ENCODE results near the gene CASZ1. TPM values are rescaled to one million over a fixed set of nuclear protein-coding genes. Genes with fewer than 3 reads are reported as not detected.

CASZ1 gene
- total RNA-seq, 2 donors from 2014 or later, result 44.3 to 50.3 TPM

- H3K9me3 ChIP-seq, result no peaks in the 10 kb centered on the region
- no peak overlapping the region for H3K27ac ChIP-seq
- TF ChIP-seq CTCF (IDR thresholded peaks at IDR 0.05), result no peak
- no peak for DNase-seq (ENCODE audit: low spot score)
- no peaks in the 10 kb centered on the region for H3K36me3 ChIP-seq
- no peaks in the 10 kb centered on the region for H3K27me3 ChIP-seq
- H3K4me1 ChIP-seq, result peaks cover 0 to 24% of the 10 kb centered on the region in 2 donors
- H3K4me3 ChIP-seq, result no peak overlapping the region
Observed at GRCh38 chr1:10815858-10816195, 19.4 kb upstream of the CASZ1 start.

- Histone ChIP-seq H3K36me3 (no peaks in the 10 kb centered on the region), H3K9me3 (no peaks in the 10 kb centered on the region), H3K4me1 (peaks cover 0 to 17% of the 10 kb centered on the region in 2 donors), H3K27ac (no peak overlapping the region), H3K4me3 (no peak overlapping the region), H3K27me3 (no peaks in the 10 kb centered on the region)
- no peak for TF ChIP-seq CTCF (IDR thresholded peaks at IDR 0.05)
- DNase-seq (ENCODE audit: low spot score), result no peak
Observed at GRCh38 chr1:10814976-10815857, 18.8 kb upstream of the CASZ1 start.

GRCh38 chr1:10814312-10814711 is 17.9 kb upstream of the CASZ1 start:
- Histone ChIP-seq H3K36me3 (no peaks in the 10 kb centered on the region), H3K9me3 (no peaks in the 10 kb centered on the region), H3K27me3 (no peaks in the 10 kb centered on the region), H3K4me3 (no peak overlapping the region), H3K27ac (no peak overlapping the region), H3K4me1 (peaks cover 0 to 8% of the 10 kb centered on the region in 2 donors)
- TF ChIP-seq CTCF (IDR thresholded peaks at IDR 0.05), result no peak
- DNase-seq (ENCODE audit: low spot score), result no peak

- no peak for TF ChIP-seq CTCF (IDR thresholded peaks at IDR 0.05)
- Histone ChIP-seq H3K9me3 (no peaks in the 10 kb centered on the region), H3K27ac (no peak overlapping the region), H3K4me3 (no peak overlapping the region), H3K4me1 (peaks cover 0 to 3% of the 10 kb centered on the region in 2 donors), H3K36me3 (no peaks in the 10 kb centered on the region), H3K27me3 (no peaks in the 10 kb centered on the region)
- DNase-seq (ENCODE audit: low spot score), result no peak
Observed at GRCh38 chr1:10813799-10814198, 17.4 kb upstream of the CASZ1 start.

GRCh38 chr1:10812387-10812915 is 16.0 kb upstream of the CASZ1 start:
- Histone ChIP-seq H3K27ac (no peak overlapping the region), H3K4me1 (no peaks in the 10 kb centered on the region), H3K9me3 (no peaks in the 10 kb centered on the region), H3K36me3 (no peaks in the 10 kb centered on the region), H3K4me3 (no peak overlapping the region), H3K27me3 (no peaks in the 10 kb centered on the region)
- no peak for TF ChIP-seq CTCF (IDR thresholded peaks at IDR 0.05)
- DNase-seq (ENCODE audit: low spot score), result no peak
